GM21447 (cell line): ENCODE measurements around the gene DIP2C.

ENCODE experiments used
- ATAC-seq: cut with Tn5 transposase; IDR thresholded peaks from one replicate; pipeline ENCODE4 v1.9.1; 2021; ENCODE audit not compliant: unreplicated experiment

DIP2C gene

DNA sequence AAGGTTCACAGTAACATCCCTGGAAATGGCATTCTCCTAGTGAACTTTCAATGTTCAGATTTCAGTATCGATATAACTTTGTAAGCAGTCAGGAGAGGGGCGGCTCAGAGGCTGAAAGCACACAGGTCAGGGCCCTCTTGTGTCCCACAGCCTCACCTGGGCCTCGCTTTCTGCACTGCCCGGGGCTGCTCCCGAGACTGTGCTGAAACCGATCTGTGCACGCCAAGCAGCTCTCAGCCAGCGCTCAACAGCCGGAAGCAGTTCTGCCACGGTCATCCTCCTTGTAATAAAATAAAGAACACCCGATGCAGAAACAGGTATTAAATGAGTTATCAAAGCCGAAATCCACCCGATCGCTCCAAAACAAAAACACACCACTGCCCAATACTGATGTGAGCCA lies 106.0 kb downstream of the DIP2C start:
- ATAC-seq = no peak

DNA sequence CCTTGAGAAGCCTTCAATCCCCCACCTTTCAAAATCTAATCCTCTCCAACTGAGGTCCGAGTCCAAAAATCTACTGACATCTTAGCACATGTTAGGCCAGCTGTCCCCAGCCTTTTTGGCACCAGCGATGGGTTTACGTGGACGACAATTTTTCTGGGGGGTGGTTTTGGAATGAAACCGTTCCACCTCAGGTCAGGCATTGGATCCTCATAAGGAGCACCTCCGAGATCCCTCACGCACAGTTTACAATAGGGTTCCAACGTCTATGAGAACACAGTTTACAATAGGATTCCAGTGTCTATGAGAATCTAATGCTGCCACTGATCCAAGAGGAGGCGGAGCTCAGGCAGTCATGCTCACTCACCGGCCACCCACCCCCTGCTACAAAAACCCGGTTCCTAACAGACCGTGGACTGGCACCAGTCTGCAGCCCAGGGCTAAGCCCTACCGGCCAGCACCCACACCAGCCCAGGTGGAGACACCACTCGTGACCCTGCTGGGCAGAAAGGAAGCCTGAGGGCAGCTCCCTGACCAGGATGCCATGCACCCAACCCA lies 107.6 kb downstream of the DIP2C start:
- ATAC-seq = no peak

DNA sequence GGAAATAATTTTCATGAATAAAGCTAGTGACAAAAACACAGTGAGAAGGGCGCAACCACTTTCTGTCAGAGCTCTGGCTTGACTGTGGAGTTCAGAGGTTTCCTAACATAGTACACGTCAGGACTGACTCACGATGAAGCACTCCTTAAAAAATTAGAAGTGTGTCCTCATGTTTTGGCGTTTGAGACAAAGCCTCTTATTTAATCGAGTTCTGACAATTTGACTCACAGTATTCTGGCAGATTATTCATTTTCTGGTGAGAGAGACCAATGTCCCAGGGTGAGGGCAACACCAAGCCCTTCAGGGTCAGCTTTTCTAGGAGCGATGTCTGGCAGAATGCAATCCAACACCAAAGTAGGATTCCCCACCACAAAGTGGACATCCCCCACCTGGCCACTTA lies 108.7 kb downstream of the DIP2C start:
- ATAC-seq = no peak

DNA sequence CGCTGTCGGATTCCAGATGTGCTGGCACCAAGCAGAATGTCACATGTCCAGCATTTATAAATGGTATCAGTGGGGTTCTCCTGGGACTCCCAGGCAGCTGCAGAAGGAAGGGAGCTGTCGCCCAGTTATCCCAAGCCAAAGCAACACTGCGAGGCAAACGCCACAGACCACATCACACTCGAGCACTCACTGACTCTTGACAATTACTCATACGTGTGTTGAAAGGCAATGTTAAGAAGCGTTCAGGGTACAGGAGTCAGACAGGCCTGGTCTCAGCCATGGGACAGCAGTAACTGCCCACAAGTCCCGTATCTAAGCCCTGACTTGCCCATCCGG lies 113.4 kb downstream of the DIP2C start:
- ATAC-seq = no peak

DNA sequence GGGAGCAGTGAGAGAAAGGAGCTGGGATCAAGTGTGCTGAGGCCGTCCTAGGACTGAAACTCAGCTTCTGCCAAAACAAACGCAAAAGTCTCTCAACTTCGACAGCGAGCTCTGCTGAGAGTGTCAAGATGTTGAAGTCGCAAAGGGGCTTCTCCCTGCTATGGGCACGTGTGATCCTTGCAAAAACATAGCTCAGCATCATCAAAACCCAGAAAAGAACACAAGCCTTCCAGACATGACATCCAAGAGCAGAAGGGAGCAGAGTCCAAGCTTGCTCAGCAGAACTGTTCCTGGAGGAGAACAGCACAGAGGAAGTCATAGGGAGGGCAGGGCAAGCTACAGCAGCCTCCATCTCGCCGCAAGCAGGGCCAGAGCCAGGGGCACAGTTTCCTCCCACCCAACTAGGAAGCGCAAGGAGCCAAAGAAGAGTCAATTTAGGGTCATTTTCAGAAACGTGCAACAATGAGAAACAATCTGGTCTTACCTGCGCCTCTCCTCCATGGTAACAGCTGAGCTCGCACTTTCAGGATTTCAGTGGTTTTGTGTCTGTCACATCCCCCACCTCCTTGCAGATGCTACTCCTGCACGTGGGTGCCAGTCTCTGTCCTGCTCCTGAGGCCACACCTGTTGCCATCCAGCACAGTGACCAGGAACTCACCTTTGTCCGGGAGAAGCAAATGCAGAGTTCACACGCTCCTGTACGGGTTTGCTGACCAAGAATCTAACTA lies 113.9 kb downstream of the DIP2C start:
- no peak for ATAC-seq

DNA sequence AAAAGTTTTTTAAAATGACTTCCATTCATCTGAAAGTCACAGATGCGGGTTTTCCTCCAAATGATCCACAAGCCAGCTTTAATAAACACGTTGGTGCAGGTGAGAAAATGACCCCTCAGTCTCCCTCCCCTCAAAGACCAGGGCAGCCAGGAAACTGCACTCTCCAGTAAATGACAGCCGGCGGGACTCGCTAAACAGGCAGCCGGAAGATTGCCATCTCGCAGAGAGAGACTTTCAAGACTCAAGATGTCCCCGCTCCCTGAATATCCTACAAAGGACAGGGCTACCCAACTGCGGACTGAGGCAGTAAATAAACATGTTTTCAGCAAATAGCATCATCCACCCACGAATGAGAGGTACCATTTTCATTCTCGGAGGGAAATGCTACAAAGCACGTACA lies 116.8 kb downstream of the DIP2C start:
- ATAC-seq = no peak

DNA sequence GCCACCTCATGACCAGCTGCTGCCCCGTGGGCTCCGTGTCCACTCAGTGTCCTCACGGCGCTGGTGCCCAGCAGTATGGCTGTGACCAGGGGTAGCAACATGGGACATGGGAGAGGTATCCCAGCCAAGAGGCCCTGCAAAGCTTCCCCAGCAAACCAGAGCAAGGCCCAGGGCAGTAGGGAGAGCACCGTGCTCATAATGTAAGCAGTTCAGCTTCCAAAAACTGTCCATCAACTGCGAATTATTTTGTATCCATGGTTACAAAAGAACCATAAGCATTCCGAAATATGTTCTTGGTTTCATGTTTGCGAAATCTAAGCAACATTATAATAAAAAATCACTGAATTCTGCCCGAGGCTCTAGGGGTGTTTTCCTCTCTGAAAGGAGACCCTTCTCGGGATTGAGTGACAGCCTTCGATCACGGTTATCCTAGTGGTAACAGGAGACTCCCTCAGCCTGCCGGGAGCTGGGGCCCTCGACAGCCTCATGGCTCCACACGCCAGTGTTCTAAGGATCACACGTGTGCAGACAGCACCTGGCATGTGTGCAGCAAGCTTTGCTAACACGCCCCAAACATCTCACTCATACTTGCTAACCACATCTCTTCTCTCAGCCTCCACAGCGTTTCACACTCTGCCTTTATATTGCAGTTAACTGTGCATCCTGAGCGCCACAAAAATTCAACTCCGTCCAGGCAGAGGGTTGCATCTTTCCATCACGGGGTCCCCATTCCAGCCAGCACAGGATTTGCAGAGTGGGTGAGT lies 117.6 kb downstream of the DIP2C start:
- no peak for ATAC-seq

DNA sequence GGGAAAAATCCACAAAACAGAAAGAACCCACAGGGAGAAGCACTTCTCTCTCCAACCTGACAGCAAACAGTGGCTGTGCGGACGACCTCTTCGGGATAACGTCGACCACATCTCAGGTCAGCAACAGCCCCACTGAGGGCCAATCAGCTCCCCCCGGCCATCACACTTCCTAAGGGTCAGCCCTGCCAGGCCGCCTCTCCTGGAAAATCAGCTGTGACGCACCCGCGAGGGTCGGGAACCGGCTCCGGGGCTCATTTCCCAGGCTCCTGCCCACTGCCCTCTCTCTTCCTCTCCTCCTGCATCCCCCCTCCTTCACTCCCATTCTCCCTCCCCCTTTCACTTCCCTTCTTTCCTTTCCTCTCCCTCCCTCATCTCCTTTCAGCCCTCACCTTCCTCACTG lies 118.3 kb downstream of the DIP2C start:
- no peak for ATAC-seq

DNA sequence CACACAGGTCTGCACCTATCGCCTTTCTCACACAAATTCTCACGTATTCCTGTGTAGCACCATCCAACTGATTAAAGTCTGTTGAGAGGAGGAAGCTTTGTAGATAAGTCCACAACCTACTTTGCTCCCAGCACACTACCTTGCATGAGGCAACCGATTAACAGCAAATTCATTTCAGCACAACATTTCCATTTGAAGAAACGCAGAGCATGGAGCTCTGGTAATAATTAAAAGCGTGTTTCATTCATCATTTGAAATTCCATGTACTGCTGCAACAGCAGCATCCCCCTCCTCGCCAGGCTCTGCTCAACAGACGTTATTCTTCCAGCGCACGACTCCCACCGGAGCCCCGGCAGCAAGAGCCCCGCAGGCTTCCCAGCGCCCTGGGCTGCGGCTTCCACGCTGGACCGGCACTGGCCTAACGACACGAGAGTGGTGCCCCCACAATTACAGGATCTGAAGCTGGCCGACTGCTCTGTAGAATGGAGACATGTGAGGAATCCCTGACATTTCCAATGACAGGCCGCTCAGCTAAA lies 118.8 kb downstream of the DIP2C start:
- no peak for ATAC-seq

DNA sequence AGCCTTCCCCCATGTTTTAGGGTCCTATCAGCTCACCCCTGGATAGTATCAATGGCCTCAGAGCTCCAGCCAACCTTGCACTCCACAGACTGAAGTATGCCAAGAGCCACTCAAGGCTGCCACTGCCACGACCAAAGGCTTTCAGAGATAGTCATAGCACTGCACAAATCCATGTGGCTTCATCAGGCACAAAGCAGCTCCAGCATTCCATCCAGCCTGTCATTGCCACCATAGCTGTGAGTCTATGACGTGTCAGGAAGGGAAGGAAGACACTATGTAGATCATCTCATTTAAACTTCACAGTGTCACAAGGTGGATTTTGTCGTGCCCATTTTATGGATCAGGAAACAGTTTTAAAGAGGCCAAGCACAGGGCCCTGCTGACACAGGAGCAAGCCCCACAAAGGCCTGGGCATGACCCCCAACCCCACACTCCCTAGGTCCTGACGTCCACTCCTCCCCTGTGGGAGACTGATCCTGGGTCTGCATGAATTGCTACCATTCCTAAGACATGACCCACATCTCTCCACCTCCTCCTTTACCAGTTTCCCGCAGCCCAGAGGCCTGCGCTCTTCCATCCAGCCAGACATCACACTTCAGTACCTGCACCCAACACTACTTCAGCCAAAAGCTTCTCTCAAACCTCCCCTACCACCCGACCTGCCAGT lies 119.4 kb downstream of the DIP2C start:
- ATAC-seq = no peak

DNA sequence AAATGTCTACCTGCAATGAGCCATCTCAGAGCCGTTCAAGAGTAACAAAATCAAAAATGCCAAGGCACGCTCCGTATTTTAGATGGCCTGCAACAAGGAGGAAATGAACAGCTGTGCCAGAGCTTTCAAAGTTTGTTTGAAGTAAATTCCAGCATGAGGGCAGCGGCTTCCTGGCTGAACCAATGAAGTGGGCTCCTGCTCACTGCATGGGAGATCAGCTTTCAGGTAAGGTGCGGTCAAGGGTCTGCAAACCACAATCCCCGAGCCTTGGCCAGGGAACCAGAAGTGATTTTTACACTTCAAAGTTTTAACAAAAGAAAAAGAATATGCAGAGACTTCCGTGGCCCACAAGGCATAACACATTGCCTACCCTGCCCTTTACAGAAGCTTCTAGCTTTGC lies 120.6 kb downstream of the DIP2C start:
- ATAC-seq = no peak

DNA sequence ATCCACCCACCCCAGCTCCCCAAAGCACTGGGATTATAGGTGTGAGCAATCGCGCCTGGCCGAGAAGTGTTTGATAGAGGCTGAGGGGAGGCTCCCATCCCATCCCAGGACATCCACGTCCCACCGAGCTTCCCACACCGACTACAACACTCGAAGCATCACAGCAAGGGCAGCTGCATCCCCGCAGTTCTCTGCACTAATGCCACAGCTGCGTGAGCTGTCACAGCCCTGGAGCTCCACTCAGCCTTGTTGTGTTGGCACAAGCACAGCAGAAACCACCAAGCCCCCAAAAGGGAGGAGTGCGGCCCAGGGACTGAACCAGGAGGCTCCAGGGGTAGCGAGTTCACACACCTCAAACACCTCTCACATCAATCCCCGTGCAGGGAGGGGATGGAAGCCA lies 121.6 kb downstream of the DIP2C start:
- ATAC-seq = no peak

DNA sequence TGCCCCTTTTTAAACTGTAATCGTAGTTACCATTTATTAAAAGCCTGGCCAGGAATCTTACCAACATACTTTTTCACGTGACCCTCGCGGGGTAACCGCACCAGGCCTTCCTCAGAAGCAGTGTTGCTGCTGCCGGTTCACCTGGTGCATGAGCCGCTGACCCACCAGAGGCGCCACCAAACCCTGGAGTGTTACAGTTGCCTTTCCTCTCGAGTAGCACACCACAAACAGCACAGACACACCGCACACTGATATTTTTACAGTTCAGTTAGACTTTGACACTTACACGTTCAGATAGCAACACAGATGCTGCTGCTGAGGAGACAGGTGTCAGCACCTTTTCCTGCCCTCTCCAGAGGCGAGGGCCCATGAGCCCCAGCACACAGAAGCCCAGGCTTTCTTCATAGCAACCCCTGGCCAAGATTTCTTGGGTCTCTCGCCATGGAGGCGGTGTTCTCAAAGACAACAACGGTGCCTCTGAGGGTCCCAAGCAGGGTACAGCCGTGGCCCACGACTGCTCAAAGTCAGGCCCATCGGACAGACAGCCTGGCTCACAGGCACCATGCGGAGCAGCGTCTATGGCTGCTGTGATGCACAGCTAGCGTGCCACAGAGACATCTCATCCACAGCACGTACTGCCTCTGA lies 123.1 kb downstream of the DIP2C start:
- no peak for ATAC-seq

DNA sequence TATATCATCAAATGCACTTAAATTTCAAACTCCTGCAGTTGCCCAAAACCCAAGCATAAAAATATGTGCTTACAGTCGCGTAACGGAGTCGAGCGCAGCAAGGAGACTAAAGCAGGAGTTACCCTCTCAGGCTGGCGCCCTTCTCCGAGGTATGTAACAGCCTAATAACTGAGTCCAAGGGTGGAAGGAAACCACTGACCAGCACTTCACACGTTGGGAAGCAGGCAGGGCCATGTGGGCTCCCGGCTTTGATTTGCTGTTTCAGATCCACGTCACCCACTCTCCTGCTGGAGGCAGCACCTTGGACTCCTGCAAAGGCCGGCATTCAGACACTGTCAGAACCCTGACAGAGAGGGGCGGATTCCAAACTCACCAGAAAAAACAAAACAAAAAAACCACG lies 123.8 kb downstream of the DIP2C start:
- ATAC-seq = no peak

DNA sequence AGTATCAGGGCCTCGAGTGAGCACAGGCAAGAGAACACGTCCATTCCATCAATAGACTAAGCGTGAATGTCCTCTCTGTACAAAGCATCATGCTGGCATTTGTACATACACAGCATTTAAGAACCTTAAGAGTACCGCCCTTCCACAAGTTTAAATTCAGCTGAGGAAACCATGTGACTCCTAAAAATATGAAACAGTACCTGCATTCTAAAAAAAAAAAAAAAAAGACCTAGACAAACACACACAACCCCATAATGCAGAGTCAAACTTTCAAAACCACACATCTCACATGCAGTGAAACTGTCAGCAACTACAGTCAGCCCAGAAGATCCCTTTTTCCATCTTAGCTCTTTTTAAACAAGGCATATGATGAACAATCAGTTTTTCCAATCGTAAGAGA lies 124.3 kb downstream of the DIP2C start:
- ATAC-seq = no peak

DNA sequence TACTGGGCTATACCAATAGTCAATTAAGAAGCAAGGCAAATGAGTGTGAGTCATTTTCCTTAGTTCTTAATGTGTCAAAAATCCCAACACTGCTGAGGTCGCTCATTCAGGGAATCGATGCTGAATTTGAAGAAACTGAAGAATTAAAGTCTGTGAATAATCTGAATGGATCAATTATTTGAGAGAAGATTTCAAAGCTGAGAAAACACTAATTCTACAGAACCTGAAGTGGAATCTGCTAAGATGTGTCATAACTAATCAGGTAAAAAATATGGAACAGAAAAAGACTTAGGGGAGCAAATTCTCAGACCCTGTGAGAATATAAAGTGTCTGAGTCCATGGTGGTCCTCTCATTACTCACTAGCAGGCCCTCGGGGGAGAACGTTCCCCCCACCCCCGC lies 125.6 kb downstream of the DIP2C start:
- ATAC-seq = no peak

DNA sequence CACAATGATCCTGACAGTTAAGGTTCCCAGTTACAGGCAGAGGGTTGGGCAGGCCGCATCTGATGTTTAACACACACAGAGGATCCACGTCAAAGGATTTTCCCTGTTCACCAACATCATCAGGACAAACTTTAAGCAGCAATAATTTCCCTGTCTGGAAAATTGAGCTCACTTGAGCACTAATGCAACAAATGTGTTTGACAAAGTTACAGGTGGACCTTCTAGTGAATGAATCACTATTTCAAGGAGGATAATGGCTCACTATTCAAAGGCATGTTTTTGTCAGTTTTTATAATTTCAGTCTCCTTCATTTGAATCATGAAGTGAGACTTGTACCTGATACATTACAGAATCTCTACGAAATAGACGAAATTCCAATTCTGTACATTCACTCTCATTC lies 127.3 kb downstream of the DIP2C start:
- no peak for ATAC-seq

DNA sequence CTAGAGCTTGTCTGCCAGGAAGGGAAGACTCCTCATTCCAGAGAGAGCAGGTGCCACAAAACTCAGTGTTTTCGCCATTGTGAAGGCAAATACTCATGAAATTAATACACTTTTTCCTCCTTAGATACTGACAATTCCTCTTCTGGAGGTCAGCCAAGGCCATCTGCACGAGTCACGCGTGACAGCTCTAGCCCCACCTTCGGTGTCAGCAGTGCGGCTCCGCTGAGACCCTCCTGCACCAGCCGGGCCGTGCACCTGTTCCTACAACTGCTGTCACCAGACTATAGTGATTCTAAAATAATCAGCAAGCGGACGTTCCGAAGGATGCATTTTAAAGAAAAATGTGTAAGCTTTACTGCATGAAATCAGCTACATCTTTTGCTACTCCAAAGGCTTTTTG lies 127.7 kb downstream of the DIP2C start:
- no peak for ATAC-seq

DNA sequence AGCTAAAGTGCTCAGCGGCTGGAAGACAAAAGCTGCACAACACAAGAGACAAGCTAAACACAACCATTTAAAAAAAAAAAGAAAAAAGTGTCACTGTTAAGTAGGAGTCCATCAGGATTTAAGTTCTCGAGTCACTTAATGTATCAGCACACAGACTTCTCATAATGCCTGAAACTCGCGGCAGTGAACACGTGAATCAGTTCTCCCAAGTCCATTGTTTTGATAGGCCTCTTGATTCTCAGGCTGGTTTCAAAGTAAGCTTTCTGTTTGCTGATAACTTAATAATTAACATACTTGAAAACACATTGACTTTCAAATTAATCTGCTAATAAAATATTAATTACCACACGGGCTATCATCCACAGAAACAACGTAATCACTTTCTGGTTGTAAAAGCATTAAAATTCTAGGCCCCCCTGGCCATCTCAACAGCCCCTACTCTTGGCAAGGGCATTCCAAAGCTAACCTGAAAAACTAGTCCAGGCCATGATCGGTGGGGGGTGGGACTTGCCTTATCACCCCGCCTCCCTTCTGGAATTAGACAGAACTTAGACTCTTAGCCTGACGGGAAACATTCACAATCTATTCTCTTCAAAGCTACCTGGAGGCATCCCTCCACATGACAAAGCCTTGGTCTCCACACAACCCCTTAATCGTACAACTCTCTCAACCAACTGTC lies 129.0 kb downstream of the DIP2C start:
- ATAC-seq = no peak

DNA sequence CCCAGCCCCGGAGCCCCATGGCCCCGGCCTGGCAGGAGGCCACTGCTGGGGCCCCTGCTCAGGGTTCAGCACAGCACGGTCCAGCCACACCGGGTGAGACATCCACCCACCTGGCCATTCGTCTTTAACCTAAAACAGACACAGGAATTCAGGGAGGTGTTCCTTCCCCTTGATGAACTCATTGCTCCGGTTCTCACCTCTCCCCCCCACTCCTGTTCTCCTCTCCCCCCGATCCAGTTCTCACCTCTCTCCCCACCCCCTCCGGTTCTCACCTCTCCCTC lies 129.8 kb downstream of the DIP2C start:
- no peak for ATAC-seq
